ENCODE measurements around the gene SVEP1. TPM values are rescaled to one million over a fixed set of nuclear protein-coding genes. Genes with fewer than 3 reads are reported as not detected.
"Not testable (repeated sequence)": the region's sequence is repeated elsewhere in the genome, so short reads cannot be mapped to it uniquely, and the experiment has no call there.

Gene SVEP1
- total RNA-seq, 2 donors from 2014 or later: 32.0 to 53.6 TPM

GRCh38 chr9:110382731-110383130, 196.8 kb downstream of the SVEP1 start:
- ATAC-seq (ENCODE audit: insufficient number of reproducible peaks, low FRiP score, low read depth) (no peak), DNase-seq (ENCODE audit: low spot score) (no peak)
- TF ChIP-seq, protein P1, sequence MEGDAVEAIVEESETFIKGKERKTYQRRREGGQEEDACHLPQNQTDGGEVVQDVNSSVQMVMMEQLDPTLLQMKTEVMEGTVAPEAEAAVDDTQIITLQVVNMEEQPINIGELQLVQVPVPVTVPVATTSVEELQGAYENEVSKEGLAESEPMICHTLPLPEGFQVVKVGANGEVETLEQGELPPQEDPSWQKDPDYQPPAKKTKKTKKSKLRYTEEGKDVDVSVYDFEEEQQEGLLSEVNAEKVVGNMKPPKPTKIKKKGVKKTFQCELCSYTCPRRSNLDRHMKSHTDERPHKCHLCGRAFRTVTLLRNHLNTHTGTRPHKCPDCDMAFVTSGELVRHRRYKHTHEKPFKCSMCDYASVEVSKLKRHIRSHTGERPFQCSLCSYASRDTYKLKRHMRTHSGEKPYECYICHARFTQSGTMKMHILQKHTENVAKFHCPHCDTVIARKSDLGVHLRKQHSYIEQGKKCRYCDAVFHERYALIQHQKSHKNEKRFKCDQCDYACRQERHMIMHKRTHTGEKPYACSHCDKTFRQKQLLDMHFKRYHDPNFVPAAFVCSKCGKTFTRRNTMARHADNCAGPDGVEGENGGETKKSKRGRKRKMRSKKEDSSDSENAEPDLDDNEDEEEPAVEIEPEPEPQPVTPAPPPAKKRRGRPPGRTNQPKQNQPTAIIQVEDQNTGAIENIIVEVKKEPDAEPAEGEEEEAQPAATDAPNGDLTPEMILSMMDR (IDR thresholded peaks at IDR 0.05): no peak
- H3K27me3 ChIP-seq (replicated peaks; ENCODE audit: insufficient read depth): no peaks in the 10 kb centered on the region
- H3K36me3 ChIP-seq: peaks cover 25% of the 10 kb centered on the region
- H3K4me3 ChIP-seq: no peak overlapping the region
- no peaks in the 10 kb centered on the region for H3K4me1 ChIP-seq (ENCODE audit: control insufficient read depth in 1 of 2, low read depth in 2 of 2)
- no peak overlapping the region for H3K27ac ChIP-seq
- no peaks in the 10 kb centered on the region for H3K9me3 ChIP-seq

- ATAC-seq (ENCODE audit: insufficient number of reproducible peaks, low FRiP score, low read depth): no peak
- TF ChIP-seq, protein P1 (IDR thresholded peaks at IDR 0.05): no peak
These were observed 208.0 kb downstream of the SVEP1 start for GRCh38 chr9:110371411-110372007.

GRCh38 chr9:110370315-110370714, 209.2 kb downstream of the SVEP1 start:
- Histone ChIP-seq H3K36me3 (peaks cover 4% of the 10 kb centered on the region), H3K4me3 (no peak overlapping the region), H3K27ac (no peak overlapping the region), H3K9me3 (no peaks in the 10 kb centered on the region), H3K4me1 (ENCODE audit: control insufficient read depth in 1 of 2, low read depth in 2 of 2) (no peaks in the 10 kb centered on the region), H3K27me3 (replicated peaks; ENCODE audit: insufficient read depth) (no peaks in the 10 kb centered on the region)
- no peak for ATAC-seq (ENCODE audit: insufficient number of reproducible peaks, low FRiP score, low read depth)
- TF ChIP-seq, protein P1 (IDR thresholded peaks at IDR 0.05): no peak
- no peak for DNase-seq (ENCODE audit: low spot score)

More at GRCh38 chr9:110371411-110372007, 208.0 kb downstream of the SVEP1 start:
- DNase-seq (ENCODE audit: low spot score): no peak
- no peak overlapping the region for H3K4me3 ChIP-seq
- peaks cover 4% of the 10 kb centered on the region for H3K36me3 ChIP-seq
- no peaks in the 10 kb centered on the region for H3K9me3 ChIP-seq
- no peak overlapping the region for H3K27ac ChIP-seq
- no peaks in the 10 kb centered on the region for H3K4me1 ChIP-seq (ENCODE audit: control insufficient read depth in 1 of 2, low read depth in 2 of 2)
- no peaks in the 10 kb centered on the region for H3K27me3 ChIP-seq (replicated peaks; ENCODE audit: insufficient read depth)

DNA sequence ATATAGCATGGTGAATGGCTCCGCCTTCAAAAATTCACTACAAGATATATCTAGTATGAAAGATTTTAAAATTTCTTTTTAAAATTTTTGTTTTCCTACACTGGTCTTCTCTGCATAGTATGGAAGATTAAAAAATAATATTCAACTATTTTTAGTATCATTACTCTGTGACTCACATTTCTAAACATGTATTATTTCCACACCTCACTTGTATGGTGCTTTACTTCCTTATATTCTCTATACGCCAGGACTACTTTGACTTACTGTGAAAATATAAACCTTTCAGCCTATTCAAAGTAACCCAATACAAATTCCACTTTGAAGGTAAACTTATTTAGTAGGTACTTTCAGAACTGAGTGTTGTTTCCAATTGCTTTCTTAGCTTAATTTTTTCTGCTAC, 215.1 kb downstream of the SVEP1 start:
- TF ChIP-seq, protein P1 (IDR thresholded peaks at IDR 0.05): no peak
- H3K36me3 ChIP-seq: peaks cover 4% of the 10 kb centered on the region
- DNase-seq (ENCODE audit: low spot score): no peak

DNA sequence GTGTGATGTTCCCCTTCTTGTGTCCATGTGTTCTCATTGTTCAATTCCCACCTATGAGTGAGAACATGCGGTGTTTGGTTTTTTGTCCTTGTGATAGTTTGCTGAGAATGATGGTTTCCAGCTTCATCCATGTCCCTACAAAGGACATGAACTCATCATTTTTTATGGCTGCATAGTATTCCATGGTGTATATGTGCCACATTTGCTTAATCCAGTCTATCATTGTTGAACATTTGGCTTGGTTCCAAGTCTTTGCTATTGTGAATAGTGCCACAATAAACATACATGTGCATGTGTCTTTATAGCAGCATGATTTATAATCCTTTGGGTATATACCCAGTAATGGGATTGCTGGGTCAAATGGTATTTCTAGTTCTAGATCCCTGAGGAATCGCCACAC, 220.5 kb downstream of the SVEP1 start:
- not testable (repeated sequence) for ATAC-seq (ENCODE audit: insufficient number of reproducible peaks, low FRiP score, low read depth); H3K36me3 ChIP-seq; H3K27ac ChIP-seq; H3K27me3 ChIP-seq (replicated peaks; ENCODE audit: insufficient read depth); DNase-seq (ENCODE audit: low spot score); H3K4me3 ChIP-seq; H3K4me1 ChIP-seq (ENCODE audit: control insufficient read depth in 1 of 2, low read depth in 2 of 2); H3K9me3 ChIP-seq

More for the DNA sequence above, 215.1 kb downstream of the SVEP1 start:
- Histone ChIP-seq H3K4me3 (no peak overlapping the region), H3K27ac (no peak overlapping the region), H3K9me3 (no peaks in the 10 kb centered on the region), H3K4me1 (ENCODE audit: control insufficient read depth in 1 of 2, low read depth in 2 of 2) (no peaks in the 10 kb centered on the region), H3K27me3 (replicated peaks; ENCODE audit: insufficient read depth) (no peaks in the 10 kb centered on the region)
- ATAC-seq (ENCODE audit: insufficient number of reproducible peaks, low FRiP score, low read depth): no peak

DNA sequence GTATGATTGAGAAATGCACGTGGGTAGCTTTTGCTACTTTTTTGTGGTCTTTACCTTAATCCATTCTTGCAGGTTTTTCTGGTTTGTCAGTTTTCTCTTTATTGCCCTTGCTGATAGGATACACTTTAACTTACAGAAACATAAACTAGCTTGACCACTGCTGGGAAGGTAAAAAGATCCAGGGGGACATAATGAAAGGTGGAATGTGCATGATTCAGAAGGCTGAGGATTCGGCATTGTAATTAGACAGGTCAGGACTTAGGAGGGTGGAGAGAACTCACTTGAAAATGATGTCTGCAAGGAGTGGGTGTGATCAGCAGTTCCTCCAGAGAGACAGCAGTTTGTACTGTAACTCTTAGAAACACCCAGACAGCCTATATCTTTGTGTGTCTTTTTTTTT, 222.0 kb downstream of the SVEP1 start:
- Histone ChIP-seq H3K4me1 (ENCODE audit: control insufficient read depth in 1 of 2, low read depth in 2 of 2) (no peaks in the 10 kb centered on the region), H3K4me3 (no peak overlapping the region), H3K36me3 (no peaks in the 10 kb centered on the region), H3K27me3 (replicated peaks; ENCODE audit: insufficient read depth) (no peaks in the 10 kb centered on the region), H3K9me3 (no peaks in the 10 kb centered on the region), H3K27ac (no peak overlapping the region)
- ATAC-seq (ENCODE audit: insufficient number of reproducible peaks, low FRiP score, low read depth): no peak
- no peak for DNase-seq (ENCODE audit: low spot score)
- TF ChIP-seq, protein P1 (IDR thresholded peaks at IDR 0.05): no peak

All from thoracic aorta (tissue), 2 donors.